Peyer's patch (tissue), 4 donors: ENCODE results near the gene ETV6.

ENCODE experiments used
- CTCF ChIP-seq, 6 experiments: fragments of 450-650 bp in 4 of 6; fragments of 200-600 bp in 2 of 6; sonication (generic) in 1 of 6; IDR thresholded peaks; one replicate each; pipeline ENCODE4 v1.5.1; 2017 to 2019; ENCODE audit warnings: antibody characterized with exemption in 6 of 6, mild to moderate bottlenecking in 3 of 6, moderate library complexity in 1 of 6
- POLR2A ChIP-seq, 2 donors: fragments of 450-650 bp; IDR thresholded peaks; one replicate each; pipeline ENCODE4 v1.5.1; 2017; ENCODE audit warnings: antibody characterized with exemption in 2 of 2, mild to moderate bottlenecking in 2 of 2, moderate library complexity in 2 of 2

GRCh38 chr12:11685716-11686115 is 36.2 kb downstream of the ETV6 start:
- TF ChIP-seq POLR2A (IDR thresholded peaks at IDR 0.05) = no peak
- TF ChIP-seq CTCF (IDR thresholded peaks at IDR 0.05) = no peak
